ENCODE measurements around the gene TIMM44. TPM values are rescaled to one million over a fixed set of nuclear protein-coding genes. Genes with fewer than 3 reads are reported as not detected.

TIMM44 gene
- total RNA-seq, 1 experiment from 2014 or later: 114 TPM

- Histone ChIP-seq H3K14ac (ENCODE audit: insufficient read depth, low read length) (no peak overlapping the region), H3K79me2 (ENCODE audit: insufficient read depth, low read length) (no peaks in the 10 kb centered on the region; the same call in 1 of the 2 replicates), H3K23ac (ENCODE audit: insufficient read length, low read depth, low read length) (no peak overlapping the region), H2AFZ (ENCODE audit: low read length) (no peak overlapping the region), H3K79me1 (ENCODE audit: insufficient read depth, low read depth, low read length, poor library complexity, severe bottlenecking) (no peaks in the 10 kb centered on the region), H3K4me2 (ENCODE audit: insufficient read depth, insufficient read length, low read length) (no peak overlapping the region), H2BK20ac (ENCODE audit: low read depth, low read length, poor library complexity, severe bottlenecking) (no peak overlapping the region), H3K9ac (ENCODE audit: extremely low read depth, insufficient read length, low read length) (no peak overlapping the region), H2BK5ac (ENCODE audit: insufficient read length, low read length) (no peak overlapping the region), H3K18ac (ENCODE audit: insufficient read length, low read depth, low read length) (no peak overlapping the region), H3K4me1 (ENCODE audit: insufficient read depth, low read length) (no peaks in the 10 kb centered on the region), H2AK5ac (ENCODE audit: insufficient read length, low read length) (no peak overlapping the region), H3T11ph (ENCODE audit: low read length) (no peak overlapping the region), H3K9me3 (ENCODE audit: control insufficient read depth, low read depth, low read length) (no peaks in the 10 kb centered on the region), H3K23me2 (ENCODE audit: insufficient read length, low read depth, low read length, poor library complexity, severe bottlenecking) (no peaks in the 10 kb centered on the region), H4K91ac (ENCODE audit: insufficient read length, low read depth, low read length) (no peak overlapping the region), H4K5ac (ENCODE audit: insufficient read length, low read depth, low read length) (no peak overlapping the region), H3K4ac (ENCODE audit: low read depth, low read length) (no peak overlapping the region), H4K8ac (replicated peaks; ENCODE audit: insufficient read length, low read depth, low read length) (no peak overlapping the region), H4K20me1 (ENCODE audit: control insufficient read depth, insufficient read depth, insufficient read length) (peaks cover 7% of the 10 kb centered on the region), H3K56ac (ENCODE audit: insufficient read length, low read depth, low read length) (no peak overlapping the region), H2BK12ac (ENCODE audit: insufficient read length, low read depth, low read length) (no peak overlapping the region), H3K27me3 (ENCODE audit: insufficient read depth, low read length) (no peaks in the 10 kb centered on the region), H2BK120ac (ENCODE audit: low read depth, low read length, poor library complexity, severe bottlenecking) (no peak overlapping the region), H3K27ac (ENCODE audit: insufficient read length, low read depth, low read length) (no peak overlapping the region), H2BK15ac (ENCODE audit: low read depth, low read length) (no peak overlapping the region)
- no peak for TF ChIP-seq CTCF (conservative IDR thresholded peaks at IDR 0.05)
- Mint-ChIP-seq H3K4me1 (no peaks in the 10 kb centered on the region), H3K27me3 (ENCODE audit: low read depth) (no peaks in the 10 kb centered on the region), H3K36me3 (ENCODE audit: insufficient read depth in 1 of 3, low read depth in 3 of 3) (peaks cover 43 to 84% (median 81%) of the 10 kb centered on the region in 3 experiments; a peak in 6 of 7 replicates), H3K4me3 (no peak overlapping the region), H3K27ac (0 out of 7 replicates have a peak overlapping the region, but pooled peaks of 1 of the 3 experiments have one; percentile 40), H3K9me3 (no peaks in the 10 kb centered on the region)
- no CpG with 5 or more reads among the region's 8 CpGs for WGBS (ENCODE audit: extremely low coverage, insufficient read length, low lambda C conversion rate)
- DNase-seq: no peak
Measured at GRCh38 chr19:7979559-7979958, 36.1 kb upstream of the TIMM44 start.
